K562 treated with DMSO at 1 percent for 4 hours (cell line): ENCODE measurements around the gene NEU2. TPM values are rescaled to one million over a fixed set of nuclear protein-coding genes. Genes with fewer than 3 reads are reported as not detected.

Experiments
- total RNA-seq: library from RNA; unstranded; fragments of 300-600 nt; gene quantifications from 2 replicates; pipeline ENCODE4 v1.2.3, GENCODE V29; 2022; ENCODE audit not compliant: insufficient read depth

The NEU2 gene
- not detected in 2 replicates for total RNA-seq

DNA sequence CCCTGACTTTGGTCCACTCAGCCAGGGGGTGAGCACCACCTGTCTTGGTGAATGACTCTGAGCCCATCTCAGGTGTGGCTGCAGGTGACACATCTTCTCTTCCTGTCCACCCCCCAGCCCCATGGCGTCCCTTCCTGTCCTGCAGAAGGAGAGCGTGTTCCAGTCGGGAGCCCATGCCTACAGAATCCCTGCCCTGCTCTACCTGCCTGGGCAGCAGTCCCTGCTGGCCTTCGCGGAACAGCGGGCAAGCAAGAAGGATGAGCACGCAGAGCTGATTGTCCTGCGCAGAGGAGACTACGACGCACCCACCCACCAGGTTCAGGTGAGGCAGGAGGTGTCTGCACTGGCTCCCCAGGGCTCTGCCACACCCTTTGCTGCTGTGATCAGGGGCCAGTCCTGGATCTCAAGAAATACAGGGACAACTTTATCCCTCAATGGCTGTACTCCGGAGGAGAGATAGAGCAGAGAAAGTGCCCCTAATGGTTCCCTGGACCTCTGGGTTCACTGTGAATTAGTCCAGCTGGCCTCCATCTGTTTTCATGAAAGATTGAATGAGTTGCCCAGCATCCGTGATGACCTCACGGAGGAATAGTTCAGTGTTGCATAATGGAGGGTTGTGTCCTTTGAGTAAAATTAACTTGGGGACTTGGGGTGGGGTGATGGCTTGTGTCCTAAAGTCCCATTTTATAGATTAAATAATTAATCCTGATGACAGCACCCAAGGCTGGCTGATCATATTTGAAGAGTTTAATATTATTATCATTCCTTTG is at the start of gene NEU2:
Gene NEU2, plus strand, starts transcription at position 122 of the 770 bp plus-strand sequence. Its CDS starts 0 bp downstream, at position 122.

DNA sequence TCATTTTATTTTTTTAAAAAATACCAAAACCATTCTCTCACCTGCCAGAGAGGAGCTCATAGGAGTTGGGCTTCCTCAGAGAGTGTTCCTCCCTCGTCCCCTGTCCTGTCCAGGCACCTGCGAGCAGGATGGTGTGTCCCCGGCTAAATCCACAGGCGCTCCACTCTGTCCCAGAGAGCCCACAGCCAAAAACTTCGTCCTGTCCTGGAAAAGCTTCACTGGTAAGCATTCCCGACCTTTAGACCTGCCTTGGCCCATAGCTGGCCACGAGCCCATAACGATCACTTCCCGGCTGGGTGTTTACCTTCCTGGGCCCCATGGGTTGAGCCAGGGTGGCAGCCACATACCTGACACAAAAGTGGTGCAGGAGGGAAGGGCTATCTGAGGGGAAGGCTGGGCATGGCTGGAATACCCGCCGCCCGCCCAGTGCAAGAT is 19.4 kb upstream of the NEU2 start, which contains the start of gene NGEF:
Gene NGEF, minus strand, starts transcription at position 230 of the 435 bp plus-strand sequence. CDS start 38,366 bp downstream, outside the sequence.

DNA sequence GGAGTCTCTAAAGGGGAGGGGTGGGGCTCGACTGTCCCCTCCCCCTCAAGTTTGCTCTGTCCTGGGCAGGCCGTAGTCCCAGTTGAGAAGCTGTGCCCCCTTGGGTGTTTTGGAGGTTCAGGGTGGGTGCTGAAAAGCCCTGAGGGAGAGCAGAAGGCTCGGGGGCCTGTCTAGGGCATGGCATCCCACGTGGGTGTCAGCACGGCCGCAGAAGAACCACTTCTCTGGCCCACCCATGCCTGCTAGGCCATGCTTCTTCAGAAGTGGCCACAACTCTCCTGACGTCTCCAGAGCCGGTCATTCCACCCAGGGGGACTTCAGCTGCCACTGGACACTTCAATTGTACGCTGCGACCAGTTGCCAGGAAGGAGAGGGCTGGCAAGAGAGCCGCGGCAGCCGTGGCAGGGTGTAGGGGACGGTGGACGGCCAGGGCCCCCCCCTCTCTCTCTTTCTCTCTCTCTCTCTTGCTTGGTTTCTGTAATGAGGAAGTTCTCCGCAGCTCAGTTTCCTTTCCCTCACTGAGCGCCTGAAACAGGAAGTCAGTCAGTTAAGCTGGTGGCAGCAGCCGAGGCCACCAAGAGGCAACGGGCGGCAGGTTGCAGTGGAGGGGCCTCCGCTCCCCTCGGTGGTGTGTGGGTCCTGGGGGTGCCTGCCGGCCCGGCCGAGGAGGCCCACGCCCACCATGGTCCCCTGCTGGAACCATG is 27.5 kb downstream of the NEU2 start, which contains the start of gene INPP5D:
Gene INPP5D, plus strand, starts transcription at position 546 of the 704 bp plus-strand sequence. Its CDS starts 137 bp downstream, at position 683.

Other genes starting within 250 kb of the NEU2 start
- gene SNORC, start 162.4 kb upstream of the NEU2 start, total RNA-seq: 12.4 and 15.9 TPM in 2 replicates
- gene NGEF, start 19.4 kb upstream of the NEU2 start, total RNA-seq: not detected in 2 replicates
- 7.2 and 21.6 TPM in 2 replicates for gene INPP5D, start 27.7 kb downstream of the NEU2 start, total RNA-seq
- 8.8 and 16.7 TPM in 2 replicates for gene ATG16L1, start 219.0 kb downstream of the NEU2 start, total RNA-seq